Hepatocyte (in vitro differentiated cells): ENCODE measurements around the gene SOBP. TPM values are rescaled to one million over a fixed set of nuclear protein-coding genes. Genes with fewer than 3 reads are reported as not detected.
A peak's percentile ranks its signal among the peaks of the same experiment; 100 is the strongest.

Experiments used
- DNase-seq: peaks from one replicate; pipeline ENCODE4 v3.0.0-alpha.2; 2016; ENCODE audit warnings: low spot score
- H2AFZ ChIP-seq: fragments of 200-600 bp; sonication (generic); 2 replicates; pipeline ENCODE4 v1.6.0; 2016; ENCODE audit warnings: antibody characterized with exemption, mild to moderate bottlenecking
- H3K27ac ChIP-seq: fragments of 200-600 bp; sonication (generic); 2 replicates; pipeline ENCODE4 v1.5.1; 2016; ENCODE audit warnings: mild to moderate bottlenecking
- H3K27me3 ChIP-seq: fragments of 200-600 bp; sonication (generic); 2 replicates; pipeline ENCODE4 v1.6.1; 2016
- H3K36me3 ChIP-seq: fragments of 200-600 bp; sonication (generic); replicated peaks from 2 replicates; pipeline ENCODE4 v1.5.1; 2016; ENCODE audit warnings: low read depth; ENCODE audit not compliant: insufficient read depth
- H3K4me1 ChIP-seq: fragments of 200-600 bp; sonication (generic); 2 replicates; pipeline ENCODE4 v1.5.1; 2016; ENCODE audit warnings: mild to moderate bottlenecking, moderate library complexity; ENCODE audit not compliant: insufficient read depth
- H3K4me2 ChIP-seq: fragments of 200-600 bp; sonication (generic); 2 replicates; pipeline ENCODE4 v1.6.0; 2016
- H3K4me3 ChIP-seq: fragments of 200-600 bp; sonication (generic); 2 replicates; pipeline ENCODE4 v1.5.1; 2016; ENCODE audit warnings: mild to moderate bottlenecking
- H3K79me2 ChIP-seq: fragments of 200-600 bp; sonication (generic); 2 replicates; pipeline ENCODE4 v1.6.0; 2017; ENCODE audit warnings: mild to moderate bottlenecking
- H3K9me2 ChIP-seq: fragments of 200-600 bp; sonication (generic); replicated peaks from 2 replicates; pipeline ENCODE4 v1.6.0; 2017; ENCODE audit warnings: mild to moderate bottlenecking; ENCODE audit not compliant: insufficient read depth
- H3K9me3 ChIP-seq: fragments of 200-600 bp; sonication (generic); 2 replicates; pipeline ENCODE4 v1.5.1; 2016; ENCODE audit warnings: low read depth, mild to moderate bottlenecking
- H4K20me1 ChIP-seq: fragments of 200-600 bp; sonication (generic); 2 replicates; pipeline ENCODE4 v1.6.0; 2016; ENCODE audit warnings: mild to moderate bottlenecking; ENCODE audit not compliant: insufficient read depth, poor library complexity, severe bottlenecking
- CTCF ChIP-seq: fragments of 200-600 bp; sonication (generic); IDR thresholded peaks from 2 replicates; pipeline ENCODE4 v1.5.1; 2016; ENCODE audit warnings: antibody characterized with exemption, mild to moderate bottlenecking; ENCODE audit not compliant: poor library complexity
- EZH2 ChIP-seq: fragments of 200-600 bp; sonication (generic); IDR thresholded peaks from 2 replicates; pipeline ENCODE4 v1.6.1; 2016; ENCODE audit warnings: antibody characterized with exemption, mild to moderate bottlenecking, borderline replicate concordance
- EZH2phosphoT487 ChIP-seq: fragments of 200-600 bp; sonication (generic); IDR thresholded peaks from one replicate; pipeline ENCODE4 v1.6.1; 2018; ENCODE audit warnings: antibody characterized with exemption, mild to moderate bottlenecking, low read depth, moderate library complexity; ENCODE audit not compliant: unreplicated experiment, severe bottlenecking
- WGBS: methylation state at CpG from one replicate; pipeline ENCODE4 v1.1.6; 2016; ENCODE audit warnings: low lambda C conversion rate; ENCODE audit errors: missing lambda C conversion rate; 5-methylcytosine and 5-hydroxymethylcytosine counted together
- polyA plus RNA-seq: library from polyadenylated mRNA; unstranded; fragments of >200 nt; fragmentation: Nextera tagmentation; extraction: Ambion mirVana; gene quantifications from 2 replicates; pipeline ENCODE4 v1.2.1, GENCODE V29; 2016
- total RNA-seq: library from RNA; depleted of rRNA; stranded (reverse); fragments of >200 nt; gene quantifications from 2 replicates; pipeline ENCODE4 v1.2.3, GENCODE V29; 2014

The SOBP gene
- total and polyA plus RNA-seq, 2 experiments from 2014 or later: 2.1 to 2.2 TPM

DNA sequence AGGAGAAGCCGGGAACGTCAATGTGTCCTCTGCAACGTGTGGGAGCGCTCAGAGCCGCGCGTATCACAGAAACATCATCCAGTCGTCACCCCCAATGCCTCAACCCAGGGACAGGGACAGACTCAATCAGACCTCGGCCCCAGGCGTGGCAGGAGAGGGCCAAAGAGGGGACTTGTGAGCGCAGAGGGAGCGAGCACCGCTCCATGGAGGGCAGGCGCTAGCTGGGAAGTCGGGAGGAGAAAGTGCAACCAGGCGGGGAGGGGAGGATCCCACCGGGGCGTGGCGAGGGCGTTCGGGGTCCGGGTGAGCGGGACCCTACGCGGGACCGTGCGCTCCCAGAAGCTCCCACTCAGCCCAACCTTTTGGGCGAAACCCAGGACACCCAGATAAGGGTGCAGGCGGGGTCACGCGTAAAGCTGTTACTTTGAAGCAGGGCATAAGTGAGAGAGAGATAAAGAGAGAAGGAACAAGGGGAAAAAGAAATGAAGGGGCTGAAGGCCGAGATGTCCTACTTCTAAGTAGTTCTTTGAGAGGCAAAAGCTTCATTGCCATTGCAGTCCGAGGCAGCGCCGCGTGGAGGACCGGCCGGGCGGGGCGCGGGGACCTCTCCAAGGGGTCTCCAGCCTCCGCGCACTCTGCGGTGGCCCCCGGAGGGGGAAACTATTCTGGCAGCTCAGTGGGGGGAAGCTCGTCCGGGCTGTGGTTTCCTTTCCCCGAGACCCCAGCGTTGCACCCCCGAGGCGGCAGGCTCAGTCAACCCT is 862 bp upstream of the SOBP start:
- TF ChIP-seq EZH2phosphoT487 (no peak), EZH2 (peak; percentile 77)
- Histone ChIP-seq H3K4me3 (peak overlapping the region; percentile 79), H3K9me2 (no peaks in the 10 kb centered on the region), H3K36me3 (no peaks in the 10 kb centered on the region), H4K20me1 (no peaks in the 10 kb centered on the region), H3K4me1 (peaks cover 11% of the 10 kb centered on the region), H3K4me2 (peak overlapping the region; percentile 97), H3K79me2 (no peaks in the 10 kb centered on the region), H3K27me3 (peaks cover 59% of the 10 kb centered on the region), H3K27ac (peak overlapping the region; percentile 42), H3K9me3 (no peaks in the 10 kb centered on the region), H2AFZ (peak overlapping the region; percentile 82)
- DNase-seq: peak; percentile 56
- WGBS: under 1% methylated on average over 45 of the region's 51 CpGs

DNA sequence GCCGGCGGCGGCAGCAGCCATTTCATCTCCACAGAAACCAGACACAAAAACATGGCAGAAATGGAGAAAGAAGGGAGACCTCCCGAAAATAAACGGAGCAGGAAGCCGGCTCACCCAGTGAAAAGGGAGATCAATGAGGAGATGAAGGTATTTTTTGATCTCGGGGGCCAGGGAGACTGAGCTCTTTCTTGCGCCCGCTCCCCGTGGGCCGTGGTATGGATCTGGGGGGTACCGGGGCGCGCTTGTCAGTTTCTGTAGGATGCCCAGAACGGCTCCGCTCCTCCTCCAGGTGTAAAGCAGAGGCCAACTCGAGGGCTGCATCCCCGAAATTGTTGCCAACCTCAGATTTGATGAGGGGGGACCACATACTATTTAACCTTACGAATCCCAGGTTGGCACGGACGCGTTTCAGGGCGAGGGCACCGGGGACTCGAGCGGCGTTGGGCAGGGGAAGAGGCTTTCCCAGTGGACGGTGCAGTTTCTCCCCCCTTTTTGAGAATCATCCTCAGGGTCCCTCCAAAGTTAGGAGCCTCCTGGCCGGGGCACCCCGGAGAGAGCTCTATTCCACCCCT is 735 bp downstream of the SOBP start:
- H3K9me2 ChIP-seq: no peaks in the 10 kb centered on the region
- peak overlapping the region; percentile 75 for H3K27ac ChIP-seq
- TF ChIP-seq EZH2 (no peak), CTCF (no peak), EZH2phosphoT487 (no peak)
- WGBS: under 1% methylated on average over 27 of the region's 30 CpGs
- no peaks in the 10 kb centered on the region for H4K20me1 ChIP-seq
- no peaks in the 10 kb centered on the region for H3K9me3 ChIP-seq
- H3K4me3 ChIP-seq: peak overlapping the region; percentile 79
- H2AFZ ChIP-seq: peak overlapping the region; percentile 82
- peak; percentile 27 for DNase-seq
- peaks cover 21% of the 10 kb centered on the region for H3K4me1 ChIP-seq
- peaks cover 50% of the 10 kb centered on the region for H3K27me3 ChIP-seq
- no peaks in the 10 kb centered on the region for H3K79me2 ChIP-seq
- peak overlapping the region; percentile 97 for H3K4me2 ChIP-seq
- no peaks in the 10 kb centered on the region for H3K36me3 ChIP-seq

GRCh38 chr6:107491138-107491609 is 1.3 kb downstream of the SOBP start:
- Histone ChIP-seq H3K27me3 (peaks cover 46% of the 10 kb centered on the region), H3K4me1 (peaks cover 24% of the 10 kb centered on the region), H3K27ac (peak overlapping the region; percentile 75), H3K9me2 (no peaks in the 10 kb centered on the region), H4K20me1 (no peaks in the 10 kb centered on the region), H3K36me3 (no peaks in the 10 kb centered on the region), H3K79me2 (no peaks in the 10 kb centered on the region), H2AFZ (peak overlapping the region; percentile 82), H3K4me3 (peak overlapping the region; percentile 79), H3K4me2 (peak overlapping the region; percentile 97), H3K9me3 (no peaks in the 10 kb centered on the region)
- TF ChIP-seq CTCF: no peak
- no peak for TF ChIP-seq EZH2phosphoT487
- TF ChIP-seq EZH2: peak; percentile 41
- DNase-seq: peak; percentile 69
- WGBS: under 1% methylated on average over 18 of the region's 38 CpGs
